ENCODE data around the gene ZBTB8OS.

GRCh38 chr1:32652244-32652962, 2.1 kb upstream of the ZBTB8OS start:
- TF ChIP-seq CTCF (IDR thresholded peaks at IDR 0.05; ENCODE audit: low read length) (no peak), EZH2phosphoT487 (IDR thresholded peaks at IDR 0.05; ENCODE audit: low read length) (no peak)
